GM21723 (cell line): ENCODE data around the gene SEMA5B.
A peak's percentile ranks its signal among the peaks of the same experiment; 100 is the strongest.

Experiments used
- ATAC-seq: cut with Tn5 transposase; IDR thresholded peaks from one replicate; pipeline ENCODE4 v1.9.1; 2021; ENCODE audit warnings: mild to moderate bottlenecking, moderate library complexity; ENCODE audit not compliant: unreplicated experiment

SEMA5B gene

GRCh38 chr3:123027292-123028232 lies at the start of gene SEMA5B:
Gene SEMA5B (minus strand): TSS chr3:123027763. CDS start chr3:122961263, 66,500 bp downstream.
- ATAC-seq = no peak

GRCh38 chr3:123076496-123077418 lies 49.2 kb upstream of the SEMA5B start:
- no peak for ATAC-seq

- no peak for ATAC-seq
Measured at GRCh38 chr3:123076112-123076495, 48.5 kb upstream of the SEMA5B start.

- ATAC-seq = no peak
Measured at GRCh38 chr3:123075359-123075758, 47.8 kb upstream of the SEMA5B start.

- no peak for ATAC-seq
Measured at GRCh38 chr3:123072564-123072963, 45.0 kb upstream of the SEMA5B start.

- ATAC-seq = no peak
Measured at GRCh38 chr3:123072152-123072551, 44.6 kb upstream of the SEMA5B start.

GRCh38 chr3:123071581-123071980 lies 44.0 kb upstream of the SEMA5B start:
- ATAC-seq = no peak

GRCh38 chr3:123071146-123071545 lies 43.6 kb upstream of the SEMA5B start:
- no peak for ATAC-seq

- no peak for ATAC-seq
Measured at GRCh38 chr3:123070510-123070909, 42.9 kb upstream of the SEMA5B start.

GRCh38 chr3:123068601-123069381 lies 41.2 kb upstream of the SEMA5B start:
- ATAC-seq = no peak

GRCh38 chr3:123067689-123068600 lies 40.4 kb upstream of the SEMA5B start:
- ATAC-seq = peak; percentile 42

- peak; percentile 93 for ATAC-seq
Measured at GRCh38 chr3:123066896-123067688, 39.5 kb upstream of the SEMA5B start, which contains the start of gene PDIA5. Gene PDIA5 (plus strand): TSS chr3:123067025. CDS start chr3:123067165, 140 bp downstream.

GRCh38 chr3:123066599-123066895 lies 39.0 kb upstream of the SEMA5B start:
- ATAC-seq = no peak

GRCh38 chr3:123064914-123065313 lies 37.4 kb upstream of the SEMA5B start:
- no peak for ATAC-seq

- no peak for ATAC-seq
Measured at GRCh38 chr3:123064506-123064905, 36.9 kb upstream of the SEMA5B start.

GRCh38 chr3:123063034-123063433 lies 35.5 kb upstream of the SEMA5B start:
- ATAC-seq = no peak

GRCh38 chr3:123061856-123062255 lies 34.3 kb upstream of the SEMA5B start:
- ATAC-seq = no peak

- no peak for ATAC-seq
Measured at GRCh38 chr3:123060054-123060453, 32.5 kb upstream of the SEMA5B start.

- no peak for ATAC-seq
Measured at GRCh38 chr3:123058505-123058904, 30.9 kb upstream of the SEMA5B start.
